NCI-H2107 (cell line): ENCODE data around the gene LHX2.

Experiments used
- DNase-seq: peaks from one replicate; lab custom pipeline; 2025; lab: John Stamatoyannopoulos, UW

The LHX2 gene

GRCh38 chr9:124062172-124062571, 50.6 kb downstream of the LHX2 start:
- DNase-seq: no peak

GRCh38 chr9:124066783-124067577, 55.4 kb downstream of the LHX2 start:
- no peak for DNase-seq

- DNase-seq: no peak
Measured at GRCh38 chr9:124068251-124068650, 56.7 kb downstream of the LHX2 start.

- no peak for DNase-seq
Measured at GRCh38 chr9:124074746-124075145, 63.2 kb downstream of the LHX2 start.

- no peak for DNase-seq
Measured at GRCh38 chr9:124075761-124076160, 64.2 kb downstream of the LHX2 start.

GRCh38 chr9:124077915-124078572, 66.5 kb downstream of the LHX2 start:
- DNase-seq: no peak

- DNase-seq: no peak
Measured at GRCh38 chr9:124078641-124079040, 67.1 kb downstream of the LHX2 start.

- no peak for DNase-seq
Measured at GRCh38 chr9:124079176-124079925, 67.8 kb downstream of the LHX2 start.

- no peak for DNase-seq
Measured at GRCh38 chr9:124082622-124083021, 71.1 kb downstream of the LHX2 start.
